Fibroblast of mammary gland (primary cell): ENCODE data around the gene RAMP3.

ENCODE experiments used
- DNase-seq: peaks from one replicate; pipeline ENCODE4 v3.0.0-alpha.2; 2010; ENCODE audit warnings: low read depth
- H3K4me3 ChIP-seq: 2 replicates; pipeline ENCODE4 v1.5.1; 2011; ENCODE audit warnings: low read depth, mild to moderate bottlenecking, low read length, moderate library complexity; ENCODE audit not compliant: control insufficient read depth
- CTCF ChIP-seq: conservative IDR thresholded peaks from 2 replicates; pipeline ENCODE4 v1.5.1; 2011; ENCODE audit warnings: low read depth, low read length, inconsistent platforms; ENCODE audit not compliant: control insufficient read depth, insufficient read depth

The RAMP3 gene

DNA sequence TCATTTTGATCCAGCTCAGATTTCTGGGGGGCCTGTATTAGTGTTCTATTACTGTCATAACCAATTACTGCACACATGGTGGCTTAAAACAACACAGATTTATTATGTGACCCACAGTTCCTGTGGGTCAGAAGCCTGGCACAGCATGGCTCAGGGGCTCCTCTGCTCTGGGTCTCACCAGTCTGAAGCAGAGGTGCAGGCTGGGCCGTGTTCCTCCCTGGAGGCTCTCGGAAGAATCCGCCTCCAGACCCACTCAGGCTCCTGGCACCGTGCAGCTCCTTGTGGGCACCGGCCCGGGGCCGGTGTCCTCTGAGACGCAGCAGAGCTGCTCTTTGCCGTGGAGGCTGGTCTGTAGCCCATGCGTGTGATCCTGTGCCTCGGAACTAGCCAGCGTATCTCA lies 61.5 kb downstream of the RAMP3 start:
- H3K4me3 ChIP-seq, result no peak overlapping the region
- TF ChIP-seq CTCF, result no peak
- DNase-seq, result no peak

DNA sequence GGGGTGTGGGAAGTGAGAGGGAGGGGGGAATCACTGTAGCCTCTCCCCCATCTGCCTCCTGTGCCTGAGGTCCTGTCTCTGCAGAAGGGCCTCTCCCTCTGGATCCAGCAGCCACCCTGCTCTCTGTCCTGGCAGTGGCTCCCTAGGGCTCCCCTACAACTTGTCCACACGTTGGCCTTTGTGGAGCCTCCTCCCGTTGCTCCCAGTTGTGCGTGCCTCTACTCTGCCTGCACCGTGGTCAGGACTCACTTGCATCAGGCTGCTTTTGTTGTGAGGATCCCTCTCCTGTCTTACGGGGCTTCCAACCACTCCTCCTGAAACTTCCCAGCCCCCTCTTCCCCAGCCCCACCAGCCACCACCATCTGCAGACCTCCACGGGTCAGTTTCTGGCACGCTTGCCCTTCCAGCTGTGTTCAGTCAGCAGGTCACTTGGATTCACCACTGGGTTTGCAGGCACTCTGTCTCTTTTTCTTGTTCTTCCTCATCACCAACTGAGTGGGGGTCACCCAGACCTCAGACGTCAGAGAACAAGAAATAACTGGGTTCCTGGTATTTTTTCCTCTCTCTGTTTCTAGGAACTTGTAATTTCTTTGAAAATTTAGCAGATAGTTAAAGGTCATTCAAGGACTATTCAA lies 62.3 kb downstream of the RAMP3 start:
- no peak for DNase-seq
- no peak for TF ChIP-seq CTCF
- no peak overlapping the region for H3K4me3 ChIP-seq

- H3K4me3 ChIP-seq, result no peak overlapping the region
- TF ChIP-seq CTCF, result no peak
- DNase-seq, result no peak
Observed at GRCh38 chr7:45220846-45221618, 63.4 kb downstream of the RAMP3 start.

- DNase-seq, result no peak
- no peak for TF ChIP-seq CTCF
- no peak overlapping the region for H3K4me3 ChIP-seq
Observed at GRCh38 chr7:45221896-45222604, 64.5 kb downstream of the RAMP3 start.

- no peak for TF ChIP-seq CTCF
- no peak for DNase-seq
- no peak overlapping the region for H3K4me3 ChIP-seq
Observed at GRCh38 chr7:45223078-45223477, 65.5 kb downstream of the RAMP3 start.

DNA sequence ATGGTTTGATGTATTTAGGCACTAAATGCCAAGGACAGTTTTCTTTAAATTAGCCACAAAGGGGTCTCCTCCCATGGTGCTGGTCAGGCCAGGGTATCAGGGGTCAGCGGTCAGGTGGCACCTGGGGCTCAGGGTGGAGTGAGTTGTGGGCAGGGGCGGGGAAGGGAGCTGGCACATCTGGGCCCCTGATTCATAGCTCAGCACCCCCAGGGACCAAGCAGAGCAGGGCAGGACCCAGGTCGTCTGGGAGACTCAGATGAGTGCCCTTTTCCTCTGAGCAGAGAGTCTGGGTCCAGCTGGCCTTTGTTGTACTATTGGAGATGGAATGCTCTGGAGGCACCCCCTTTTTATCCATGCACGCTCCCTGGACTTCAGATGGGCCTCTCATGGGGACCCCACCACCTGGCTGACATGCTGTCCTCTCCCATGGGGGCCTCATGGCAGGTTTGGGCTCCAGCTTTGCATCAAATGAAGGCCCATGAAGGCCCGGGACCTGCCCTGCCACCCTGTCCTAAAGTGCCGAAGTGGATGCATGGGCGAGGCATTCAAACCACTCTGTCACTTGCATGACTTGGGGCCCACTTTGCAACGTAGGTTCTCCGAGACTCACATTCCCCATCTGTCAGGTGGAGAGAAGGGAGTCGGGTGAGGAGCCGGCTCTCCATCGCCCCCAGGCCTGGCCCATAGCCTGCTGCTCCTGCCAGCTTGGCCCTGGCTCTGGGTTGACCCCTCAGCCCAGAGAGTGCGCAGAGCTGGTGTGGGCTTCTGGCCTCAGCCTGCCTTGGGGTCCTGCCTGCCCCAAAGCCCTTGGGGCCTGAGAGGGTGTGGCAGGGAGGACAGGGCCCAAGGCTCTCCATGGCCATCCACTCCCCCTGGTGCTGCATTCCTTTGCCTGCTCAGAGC lies 66.4 kb downstream of the RAMP3 start:
- H3K4me3 ChIP-seq, result no peak overlapping the region
- no peak for TF ChIP-seq CTCF
- DNase-seq, result no peak
